KMS-11 (cell line): Measurements from ENCODE around the gene ABT1.

Experiments
- H2AFZ ChIP-seq: fragments of 200-600 bp; sonication (generic); 2 replicates; pipeline ENCODE4 v1.6.1; 2016; ENCODE audit warnings: antibody characterized with exemption, mixed run types, low read depth
- H3K27ac ChIP-seq: fragments of 200-600 bp; sonication (generic); 2 replicates; pipeline ENCODE4 v1.6.1; 2016; ENCODE audit warnings: mild to moderate bottlenecking, mixed run types
- H3K27me3 ChIP-seq: fragments of 200-600 bp; sonication (generic); 2 replicates; pipeline ENCODE4 v1.6.1; 2017; ENCODE audit warnings: mild to moderate bottlenecking, low read depth, mixed run types, moderate library complexity; ENCODE audit not compliant: insufficient read depth
- H3K36me3 ChIP-seq: fragments of 200-600 bp; sonication (generic); 2 replicates; pipeline ENCODE4 v1.6.1; 2017; ENCODE audit warnings: mild to moderate bottlenecking, mixed run types; ENCODE audit not compliant: insufficient read depth
- H3K4me1 ChIP-seq: fragments of 200-600 bp; sonication (generic); 2 replicates; pipeline ENCODE4 v1.6.1; 2016; ENCODE audit warnings: mild to moderate bottlenecking, low read depth, mixed run types; ENCODE audit not compliant: poor library complexity, severe bottlenecking
- H3K4me2 ChIP-seq: fragments of 200-600 bp; sonication (generic); 2 replicates; pipeline ENCODE4 v1.7.0; 2016; ENCODE audit warnings: mild to moderate bottlenecking, mixed run types
- H3K4me3 ChIP-seq: fragments of 200-600 bp; sonication (generic); IDR thresholded peaks from 2 replicates; pipeline ENCODE4 v1.6.1; 2017; ENCODE audit warnings: low read depth, low read length, mixed read lengths; ENCODE audit not compliant: insufficient read depth
- H3K79me2 ChIP-seq: fragments of 200-600 bp; sonication (generic); 2 replicates; pipeline ENCODE4 v1.6.1; 2016; ENCODE audit warnings: low read depth, mixed run types; ENCODE audit not compliant: insufficient read depth
- H3K9ac ChIP-seq: fragments of 200-600 bp; sonication (generic); 2 replicates; pipeline ENCODE4 v1.6.1; 2016; ENCODE audit warnings: mild to moderate bottlenecking, mixed run types
- H4K20me1 ChIP-seq: fragments of 200-600 bp; sonication (generic); 2 replicates; pipeline ENCODE4 v1.6.1; 2016; ENCODE audit warnings: mild to moderate bottlenecking, mixed run types; ENCODE audit not compliant: insufficient read depth
- TF ChIP-seq, protein P1 (sequence below): fragments of 200-600 bp; sonication (generic); conservative IDR thresholded peaks from 2 replicates; pipeline ENCODE4 v1.6.1; 2017; ENCODE audit warnings: low read depth, mild to moderate bottlenecking, antibody characterized with exemption, low read length, moderate library complexity, mixed read lengths

ABT1 gene

GRCh38 chr6:26629359-26629758 lies 32.6 kb downstream of the ABT1 start:
- Histone ChIP-seq H3K4me3 (no peak overlapping the region), H3K79me2 (no peaks in the 10 kb centered on the region), H3K27me3 (no peaks in the 10 kb centered on the region), H3K4me1 (no peaks in the 10 kb centered on the region), H2AFZ (no peak overlapping the region), H4K20me1 (no peaks in the 10 kb centered on the region), H3K27ac (no peak overlapping the region), H3K36me3 (no peaks in the 10 kb centered on the region), H3K9ac (no peak overlapping the region), H3K4me2 (no peak overlapping the region)
- TF ChIP-seq, protein P1, sequence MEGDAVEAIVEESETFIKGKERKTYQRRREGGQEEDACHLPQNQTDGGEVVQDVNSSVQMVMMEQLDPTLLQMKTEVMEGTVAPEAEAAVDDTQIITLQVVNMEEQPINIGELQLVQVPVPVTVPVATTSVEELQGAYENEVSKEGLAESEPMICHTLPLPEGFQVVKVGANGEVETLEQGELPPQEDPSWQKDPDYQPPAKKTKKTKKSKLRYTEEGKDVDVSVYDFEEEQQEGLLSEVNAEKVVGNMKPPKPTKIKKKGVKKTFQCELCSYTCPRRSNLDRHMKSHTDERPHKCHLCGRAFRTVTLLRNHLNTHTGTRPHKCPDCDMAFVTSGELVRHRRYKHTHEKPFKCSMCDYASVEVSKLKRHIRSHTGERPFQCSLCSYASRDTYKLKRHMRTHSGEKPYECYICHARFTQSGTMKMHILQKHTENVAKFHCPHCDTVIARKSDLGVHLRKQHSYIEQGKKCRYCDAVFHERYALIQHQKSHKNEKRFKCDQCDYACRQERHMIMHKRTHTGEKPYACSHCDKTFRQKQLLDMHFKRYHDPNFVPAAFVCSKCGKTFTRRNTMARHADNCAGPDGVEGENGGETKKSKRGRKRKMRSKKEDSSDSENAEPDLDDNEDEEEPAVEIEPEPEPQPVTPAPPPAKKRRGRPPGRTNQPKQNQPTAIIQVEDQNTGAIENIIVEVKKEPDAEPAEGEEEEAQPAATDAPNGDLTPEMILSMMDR = no peak

GRCh38 chr6:26640806-26641205 lies 44.1 kb downstream of the ABT1 start:
- peaks cover 15% of the 10 kb centered on the region; the same call in 1 of the 2 replicates for H3K36me3 ChIP-seq
- TF ChIP-seq, protein P1 = no peak

GRCh38 chr6:26646074-26646473 lies 49.3 kb downstream of the ABT1 start:
- Histone ChIP-seq H3K79me2 (no peaks in the 10 kb centered on the region; the same call in 1 of the 2 replicates), H4K20me1 (no peaks in the 10 kb centered on the region), H3K9ac (no peak overlapping the region), H2AFZ (no peak overlapping the region), H3K27ac (no peak overlapping the region), H3K4me1 (no peaks in the 10 kb centered on the region), H3K36me3 (peaks cover 10% of the 10 kb centered on the region), H3K4me2 (no peak overlapping the region), H3K4me3 (no peak overlapping the region), H3K27me3 (no peaks in the 10 kb centered on the region)
- TF ChIP-seq, protein P1 = no peak

More at GRCh38 chr6:26640806-26641205, 44.1 kb downstream of the ABT1 start:
- Histone ChIP-seq H4K20me1 (no peaks in the 10 kb centered on the region), H3K79me2 (no peaks in the 10 kb centered on the region; the same call in 1 of the 2 replicates), H2AFZ (no peak overlapping the region), H3K27me3 (no peaks in the 10 kb centered on the region), H3K4me3 (no peak overlapping the region), H3K4me1 (no peaks in the 10 kb centered on the region), H3K9ac (no peak overlapping the region), H3K4me2 (no peak overlapping the region), H3K27ac (no peak overlapping the region)
